GM12878 (cell line): ENCODE measurements around the gene BCHE. TPM values are rescaled to one million over a fixed set of nuclear protein-coding genes. Genes with fewer than 3 reads are reported as not detected.

Source experiments
- ATF7 ChIP-seq: fragments of 450-650 bp; IDR thresholded peaks from 2 replicates; pipeline ENCODE4 v1.6.1; 2016; ENCODE audit warnings: low read depth, mild to moderate bottlenecking
- HDAC6 ChIP-seq: fragments of 200-600 bp; sonication (generic); IDR thresholded peaks from one replicate; pipeline ENCODE4 v1.8.0; 2017; ENCODE audit warnings: antibody characterized with exemption; ENCODE audit not compliant: unreplicated experiment
- IKZF1 ChIP-seq: fragments of 450-650 bp; conservative IDR thresholded peaks from 2 replicates; pipeline ENCODE4 v1.6.1; 2017; ENCODE audit warnings: antibody characterized with exemption, mild to moderate bottlenecking
- SKIL ChIP-seq: fragments of 450-650 bp; IDR thresholded peaks from 2 replicates; pipeline ENCODE4 v1.6.1; 2017; ENCODE audit warnings: mild to moderate bottlenecking, low read depth, inconsistent platforms; ENCODE audit not compliant: poor library complexity, severe bottlenecking
- SMAD1 ChIP-seq: fragments of 450-650 bp; IDR thresholded peaks from 2 replicates; pipeline ENCODE4 v1.6.1; 2018; ENCODE audit warnings: mild to moderate bottlenecking, low read depth; ENCODE audit not compliant: partially characterized antibody
- SUPT20H ChIP-seq: IDR thresholded peaks from 2 replicates; pipeline ENCODE4 v1.6.1; 2011; ENCODE audit warnings: low read depth, mild to moderate bottlenecking, low read length, moderate library complexity, borderline replicate concordance; ENCODE audit not compliant: control insufficient read depth
- ZNF687 ChIP-seq: fragments of 450-650 bp; IDR thresholded peaks from 2 replicates; pipeline ENCODE4 v1.6.1; 2017; ENCODE audit warnings: mild to moderate bottlenecking, moderate library complexity
- polyA plus RNA-seq, 11 experiments: library from polyadenylated mRNA; depleted of rRNA in 4 of 11; unstranded in 6 of 11; stranded (reverse) in 5 of 11; fragments of >200 nt; fragmentation: Nextera tagmentation in 4 of 11; fragmentation: Illumina TruSeq in 1 of 11; extraction: Ambion mirVana in 4 of 11; extraction: Trizol in 1 of 11; gene quantifications; 1 replicate in 1 of 11; 2 replicates in 10 of 11; pipeline versions ENCODE4 v1.2.1 to v1.2.3, GENCODE V29; 2011 to 2016; ENCODE audit warnings: inconsistent platforms in 2 of 11, missing spikeins in 2 of 11, low read depth in 1 of 11
- total RNA-seq, 4 experiments: library from RNA; depleted of rRNA in 3 of 4; stranded (reverse); fragments of >200 nt in 3 of 4; fragmentation: Illumina TruSeq in 1 of 4; extraction: Trizol in 1 of 4; gene quantifications; 2 replicates each; pipeline versions ENCODE4 v1.2.1 to v1.2.3, GENCODE V29; 2013 to 2021

The BCHE gene
- total and polyA plus RNA-seq, 10 of the 15 experiments (the other 5 are each of a cell fraction or from before 2014, with no cell fraction given): 16.8 to 233 (median 29.3) TPM

GRCh38 chr3:165815682-165816081 lies 21.5 kb downstream of the BCHE start (continued):
- TF ChIP-seq ZNF687 (peak; percentile 83), SUPT20H (no peak), IKZF1 (0 out of 2 replicates have a peak, but pooled peaks have one; percentile 16), SKIL (peak; percentile 18), SMAD1 (peak; percentile 41), ATF7 (peak; percentile 64; the same call in 1 of the 2 replicates), HDAC6 (no peak)
- TF ChIP-seq, all 136 proteins: peak for 8
